GM23248 (cell line): ENCODE results near the gene POLR3C. TPM values are rescaled to one million over a fixed set of nuclear protein-coding genes. Genes with fewer than 3 reads are reported as not detected.
A peak's percentile ranks its signal among the peaks of the same experiment; 100 is the strongest.

ENCODE experiments used
- DNase-seq: peaks from one replicate; pipeline ENCODE4 v3.0.0-alpha.2; 2015
- H2AFZ ChIP-seq: fragments of 200-600 bp; sonication (generic); 2 replicates; pipeline ENCODE4 v1.6.1; 2016; ENCODE audit warnings: antibody characterized with exemption
- H3F3A ChIP-seq: fragments of 200-600 bp; sonication (generic); 2 replicates; pipeline ENCODE4 v1.6.1; 2016; ENCODE audit warnings: mild to moderate bottlenecking, antibody characterized with exemption, mixed run types; ENCODE audit not compliant: insufficient read depth
- H3K27ac ChIP-seq: fragments of 200-600 bp; sonication (generic); 2 replicates; pipeline ENCODE4 v1.5.1; 2016; ENCODE audit warnings: mild to moderate bottlenecking
- H3K27me3 ChIP-seq: fragments of 200-600 bp; sonication (generic); replicated peaks from 2 replicates; pipeline ENCODE4 v1.6.1; 2016; ENCODE audit warnings: mild to moderate bottlenecking; ENCODE audit not compliant: insufficient read depth
- H3K36me3 ChIP-seq: fragments of 200-600 bp; sonication (generic); 2 replicates; pipeline ENCODE4 v1.6.1; 2016; ENCODE audit warnings: low read depth, mild to moderate bottlenecking
- H3K4me1 ChIP-seq: fragments of 200-600 bp; sonication (generic); 2 replicates; pipeline ENCODE4 v1.6.1; 2016; ENCODE audit warnings: mild to moderate bottlenecking; ENCODE audit not compliant: insufficient read depth
- H3K4me2 ChIP-seq: fragments of 200-600 bp; sonication (generic); one replicate; pipeline ENCODE4 v1.6.1; 2016; ENCODE audit warnings: mild to moderate bottlenecking; ENCODE audit not compliant: unreplicated experiment
- H3K4me3 ChIP-seq: fragments of 200-600 bp; sonication (generic); 2 replicates; pipeline ENCODE4 v1.5.1; 2016; ENCODE audit warnings: mild to moderate bottlenecking
- H3K79me2 ChIP-seq: fragments of 200-600 bp; sonication (generic); 2 replicates; pipeline ENCODE4 v1.6.1; 2016; ENCODE audit warnings: mild to moderate bottlenecking; ENCODE audit not compliant: insufficient read depth
- H3K9ac ChIP-seq: fragments of 200-600 bp; sonication (generic); 2 replicates; pipeline ENCODE4 v1.6.1; 2016; ENCODE audit warnings: mild to moderate bottlenecking
- H3K9me2 ChIP-seq: fragments of 200-600 bp; sonication (generic); 2 replicates; pipeline ENCODE4 v1.6.1; 2016; ENCODE audit warnings: mixed run types, mild to moderate bottlenecking, moderate library complexity; ENCODE audit not compliant: insufficient read depth
- H3K9me3 ChIP-seq: fragments of 200-600 bp; sonication (generic); one replicate; pipeline ENCODE4 v1.6.1; 2017; ENCODE audit warnings: low read depth
- H4K20me1 ChIP-seq: fragments of 200-600 bp; sonication (generic); 2 replicates; pipeline ENCODE4 v1.6.0; 2016; ENCODE audit not compliant: insufficient read depth
- EZH2 ChIP-seq: fragments of 200-600 bp; sonication (generic); IDR thresholded peaks from 2 replicates; pipeline ENCODE4 v1.6.1; 2018; ENCODE audit warnings: antibody characterized with exemption, mild to moderate bottlenecking; ENCODE audit not compliant: insufficient read depth, poor library complexity, severe bottlenecking
- EZH2phosphoT487 ChIP-seq: fragments of 200-600 bp; sonication (generic); IDR thresholded peaks from 2 replicates; pipeline ENCODE4 v1.6.1; 2018; ENCODE audit warnings: antibody characterized with exemption, moderate library complexity, mild to moderate bottlenecking, low read depth; ENCODE audit not compliant: insufficient read depth
- WGBS, 2 experiments: methylation state at CpG; one replicate each; pipeline ENCODE4 v1.1.6; 2015 to 2017; ENCODE audit warnings: low lambda C conversion rate in 2 of 2, low coverage in 1 of 2; ENCODE audit errors: missing lambda C conversion rate in 2 of 2; 5-methylcytosine and 5-hydroxymethylcytosine counted together
- in situ Hi-C: fragments of 300-500 bp; cut with MboI; formaldehyde crosslinking; loops from 2 replicates; pipeline ENCODE4 v1.15.0; 2020
- polyA plus RNA-seq: library from polyadenylated mRNA; unstranded; fragments of >200 nt; fragmentation: Nextera tagmentation; extraction: Ambion mirVana; gene quantifications from 2 replicates; pipeline ENCODE4 v1.2.1, GENCODE V29; 2016
- total RNA-seq: library from RNA; depleted of rRNA; stranded (reverse); fragments of >200 nt; shearing (Covaris generic); gene quantifications from 2 replicates; pipeline ENCODE4 v1.2.3, GENCODE V29; 2014

Gene POLR3C
- total and polyA plus RNA-seq, 2 experiments from 2014 or later: 39.0 to 42.2 TPM

DNA sequence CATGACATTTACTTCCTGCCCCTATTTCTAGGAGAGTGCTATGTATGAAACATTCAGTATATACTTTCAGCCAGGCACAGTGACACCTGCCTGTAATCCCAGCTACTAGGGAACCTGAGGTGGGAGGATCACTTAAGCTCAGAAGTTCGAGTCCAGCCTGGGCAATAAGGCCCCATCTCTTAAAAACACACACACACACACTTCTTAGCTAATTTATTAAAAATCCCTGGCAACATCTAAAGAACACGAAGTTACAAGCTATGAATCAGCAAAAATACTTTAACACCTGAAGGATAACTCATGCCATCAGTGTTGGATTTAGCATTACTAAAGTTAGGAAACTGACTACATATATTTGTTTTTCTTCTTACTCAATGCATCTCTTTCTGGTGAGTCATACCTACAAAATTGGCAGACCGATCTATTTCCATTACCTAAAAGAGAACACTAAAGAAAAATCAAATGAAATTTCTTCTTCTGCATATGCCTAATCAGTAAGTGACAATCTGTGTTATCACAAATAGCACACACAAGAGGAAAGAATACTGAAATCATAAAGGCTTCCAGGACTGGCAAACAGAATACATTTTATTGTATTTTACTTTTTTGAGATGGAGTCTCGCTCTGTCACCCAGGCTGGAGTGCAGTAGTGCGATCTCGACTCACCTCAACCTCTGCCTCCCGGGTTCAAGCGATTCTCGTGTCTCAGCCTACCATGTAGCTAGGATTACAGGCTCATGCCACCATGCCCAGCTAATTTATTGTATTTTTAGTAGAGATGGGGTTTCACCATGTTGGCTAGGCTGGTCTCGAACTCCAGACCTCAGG is 41.5 kb upstream of the POLR3C start:
- H3K9me3 ChIP-seq: no peaks in the 10 kb centered on the region
- peak; percentile 87 for DNase-seq
- no peaks in the 10 kb centered on the region for H3K9me2 ChIP-seq
- H3F3A ChIP-seq: peaks cover 33% of the 10 kb centered on the region
- no peaks in the 10 kb centered on the region for H3K27me3 ChIP-seq
- 67 to 68% methylated on average over 10 of the region's 10 CpGs for WGBS, 2 experiments
- H3K9ac ChIP-seq: 0 out of 2 replicates have a peak overlapping the region, but pooled peaks have one; percentile 3
- peak overlapping the region; percentile 71 for H3K27ac ChIP-seq
- TF ChIP-seq EZH2 (no peak), EZH2phosphoT487 (no peak)
- in situ Hi-C loops: no loop called here
- peaks cover 31% of the 10 kb centered on the region for H3K4me1 ChIP-seq
- no peaks in the 10 kb centered on the region for H4K20me1 ChIP-seq
- no peak overlapping the region for H3K4me3 ChIP-seq
- H2AFZ ChIP-seq: no peak overlapping the region
- H3K4me2 ChIP-seq: peak overlapping the region; percentile 42
- H3K36me3 ChIP-seq: no peaks in the 10 kb centered on the region
- H3K79me2 ChIP-seq: peaks cover 72% of the 10 kb centered on the region

DNA sequence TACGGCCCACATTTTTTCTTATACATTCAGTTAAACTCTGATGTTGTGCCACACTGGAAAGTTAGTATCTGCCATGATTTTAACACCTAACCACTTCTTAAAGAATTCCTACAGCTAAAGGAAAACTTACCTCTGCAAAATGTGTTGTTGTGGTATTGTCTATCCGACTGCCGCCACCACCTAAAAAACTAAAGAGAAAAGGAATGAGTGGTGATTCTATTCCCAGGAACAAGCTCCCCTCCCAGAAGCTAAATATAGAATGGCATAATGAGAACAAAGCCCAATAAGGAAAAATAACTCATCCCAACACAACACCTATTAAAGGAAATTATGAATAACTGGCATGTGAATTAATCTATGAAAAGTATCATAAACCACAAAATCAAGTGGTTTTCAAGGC is 39.6 kb upstream of the POLR3C start:
- Histone ChIP-seq H3K9ac (no peak overlapping the region), H2AFZ (no peak overlapping the region), H3K79me2 (peaks cover 82% of the 10 kb centered on the region), H3K4me2 (no peak overlapping the region), H3K27me3 (no peaks in the 10 kb centered on the region), H3K27ac (no peak overlapping the region), H3K4me3 (no peak overlapping the region), H3K9me3 (no peaks in the 10 kb centered on the region), H3K4me1 (peaks cover 25% of the 10 kb centered on the region), H3K9me2 (no peaks in the 10 kb centered on the region), H3K36me3 (peaks cover 3% of the 10 kb centered on the region; the same call in 1 of the 2 replicates), H3F3A (peaks cover 28% of the 10 kb centered on the region), H4K20me1 (no peaks in the 10 kb centered on the region)
- no peak for TF ChIP-seq EZH2phosphoT487
- TF ChIP-seq EZH2: no peak
- in situ Hi-C loops: no loop called here
- 95 to 100% methylated on average over 3 of the region's 3 CpGs for WGBS, 2 experiments
- DNase-seq: no peak

DNA sequence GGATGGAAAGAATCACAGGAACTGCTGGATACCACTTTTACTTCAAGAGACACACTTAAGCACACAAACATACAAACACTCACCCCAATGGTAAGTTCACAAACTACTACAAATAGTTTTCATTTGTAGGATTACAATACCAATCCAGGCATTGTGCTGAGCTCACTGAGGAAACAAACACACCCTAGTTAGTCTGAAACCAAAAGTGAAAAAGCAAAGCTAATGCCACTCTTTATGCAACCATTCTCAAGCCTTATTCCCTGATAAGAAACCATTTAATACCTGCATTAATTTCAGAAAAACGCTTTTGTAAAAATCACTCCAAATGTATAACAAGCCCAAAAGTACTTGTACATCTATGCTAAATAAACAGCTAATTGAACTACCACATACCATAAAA is 38.5 kb upstream of the POLR3C start:
- H3K79me2 ChIP-seq: peaks cover 83% of the 10 kb centered on the region

DNA sequence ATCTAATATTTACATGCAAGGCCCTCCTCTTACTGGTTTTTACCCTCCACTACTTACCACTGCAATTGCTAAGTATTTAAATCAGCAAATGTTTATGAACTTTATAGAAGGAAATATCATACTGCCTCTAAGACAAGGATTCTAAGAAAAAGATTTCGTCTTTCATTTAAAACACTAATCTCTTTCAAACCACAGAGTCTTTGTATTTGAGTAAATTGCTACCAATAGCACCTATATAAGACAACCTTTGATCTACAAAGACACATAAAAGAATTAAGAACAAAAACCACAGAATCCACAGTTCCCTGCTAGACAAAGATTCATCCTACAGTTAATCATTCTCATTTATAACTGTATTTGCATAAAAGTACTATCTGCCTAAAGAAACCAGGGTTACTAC is 37.7 kb upstream of the POLR3C start:
- H3K9me2 ChIP-seq: no peaks in the 10 kb centered on the region
- H3K36me3 ChIP-seq: peaks cover 3% of the 10 kb centered on the region; the same call in 1 of the 2 replicates
- peaks cover 28% of the 10 kb centered on the region for H3F3A ChIP-seq
- peaks cover 25% of the 10 kb centered on the region for H3K4me1 ChIP-seq
- no peak for TF ChIP-seq EZH2phosphoT487
- no peak for TF ChIP-seq EZH2
- H3K9me3 ChIP-seq: no peaks in the 10 kb centered on the region
- H2AFZ ChIP-seq: no peak overlapping the region
- H3K9ac ChIP-seq: no peak overlapping the region
- WGBS, 2 experiments: 0 to 10% methylated on average over 1 of the region's 1 CpG
- no peak overlapping the region for H3K4me3 ChIP-seq
- H3K4me2 ChIP-seq: no peak overlapping the region
- H3K79me2 ChIP-seq: peaks cover 83% of the 10 kb centered on the region
- no peaks in the 10 kb centered on the region for H3K27me3 ChIP-seq
- in situ Hi-C loops: no loop called here
- H3K27ac ChIP-seq: no peak overlapping the region
- H4K20me1 ChIP-seq: no peaks in the 10 kb centered on the region
- no peak for DNase-seq

More for the DNA sequence above, 38.5 kb upstream of the POLR3C start:
- in situ Hi-C loops: no loop called here
- Histone ChIP-seq H4K20me1 (no peaks in the 10 kb centered on the region), H3K9ac (no peak overlapping the region), H3K27me3 (no peaks in the 10 kb centered on the region), H3K36me3 (peaks cover 3% of the 10 kb centered on the region; the same call in 1 of the 2 replicates), H3K4me2 (peak overlapping the region; percentile 7), H3F3A (peaks cover 28% of the 10 kb centered on the region), H2AFZ (no peak overlapping the region), H3K9me3 (no peaks in the 10 kb centered on the region), H3K9me2 (no peaks in the 10 kb centered on the region), H3K27ac (no peak overlapping the region), H3K4me3 (no peak overlapping the region), H3K4me1 (peaks cover 25% of the 10 kb centered on the region)
- TF ChIP-seq EZH2 (no peak), EZH2phosphoT487 (no peak)
- DNase-seq: peak; percentile 23
- 92 to 96% methylated on average over 1 of the region's 1 CpG for WGBS, 2 experiments
